ENCODE results near the gene OR8H3.
"Not testable (repeated sequence)": the region's sequence is repeated elsewhere in the genome, so short reads cannot be mapped to it uniquely, and the experiment has no call there.

The OR8H3 gene, protein sequence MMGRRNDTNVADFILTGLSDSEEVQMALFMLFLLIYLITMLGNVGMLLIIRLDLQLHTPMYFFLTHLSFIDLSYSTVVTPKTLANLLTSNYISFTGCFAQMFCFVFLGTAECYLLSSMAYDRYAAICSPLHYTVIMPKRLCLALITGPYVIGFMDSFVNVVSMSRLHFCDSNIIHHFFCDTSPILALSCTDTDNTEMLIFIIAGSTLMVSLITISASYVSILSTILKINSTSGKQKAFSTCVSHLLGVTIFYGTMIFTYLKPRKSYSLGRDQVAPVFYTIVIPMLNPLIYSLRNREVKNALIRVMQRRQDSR

DNA sequence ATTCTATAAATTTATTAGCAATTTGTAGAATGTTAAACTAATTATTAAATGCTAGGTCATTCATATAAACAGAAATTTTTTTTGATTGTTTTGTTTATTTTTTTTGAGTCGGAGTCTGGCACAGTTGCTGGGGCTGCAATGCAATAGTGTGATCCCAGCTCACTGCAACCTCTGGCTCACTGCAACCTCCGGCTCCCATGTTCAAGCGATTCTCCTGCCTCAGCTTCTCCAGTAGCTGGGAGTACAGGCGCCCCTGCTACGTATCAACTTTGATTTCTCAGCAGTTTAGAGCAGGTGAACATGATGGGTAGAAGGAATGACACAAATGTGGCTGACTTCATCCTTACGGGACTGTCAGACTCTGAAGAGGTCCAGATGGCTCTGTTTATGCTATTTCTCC, at the start of gene OR8H3:
OR8H3 (plus strand) TSS at position 301 of the 400 bp plus-strand sequence; CDS start at position 301, 0 bp downstream.
- in situ Hi-C loops (cut with HindIII; ENCODE audit: low pct_ligation_motif_present, low pct_unique_long_range_greater_than_20kb, low sequenced_read_pairs) = no loop called here
- no peak for DNase-seq

DNA sequence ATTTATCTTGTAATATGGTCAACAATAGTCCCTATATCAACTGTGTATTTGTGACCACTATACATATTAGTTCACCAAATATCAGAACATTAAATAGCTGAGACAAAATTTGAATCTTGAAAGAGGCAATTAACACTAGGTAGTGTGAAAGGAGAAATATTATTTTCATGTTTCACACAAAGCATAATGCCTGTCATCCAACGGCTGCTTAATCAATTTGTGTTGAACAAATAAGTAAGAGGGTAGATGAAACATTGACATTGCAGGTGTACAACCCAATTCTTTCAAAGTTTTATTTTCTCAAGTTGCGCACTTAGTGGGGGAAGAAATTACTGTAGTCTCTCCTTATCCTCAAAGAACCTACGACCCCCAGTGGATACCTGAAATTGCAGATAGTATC, 32.5 kb upstream of the OR8H3 start:
- in situ Hi-C loops (cut with HindIII; ENCODE audit: low pct_ligation_motif_present, low pct_unique_long_range_greater_than_20kb, low sequenced_read_pairs) = no loop called here

DNA sequence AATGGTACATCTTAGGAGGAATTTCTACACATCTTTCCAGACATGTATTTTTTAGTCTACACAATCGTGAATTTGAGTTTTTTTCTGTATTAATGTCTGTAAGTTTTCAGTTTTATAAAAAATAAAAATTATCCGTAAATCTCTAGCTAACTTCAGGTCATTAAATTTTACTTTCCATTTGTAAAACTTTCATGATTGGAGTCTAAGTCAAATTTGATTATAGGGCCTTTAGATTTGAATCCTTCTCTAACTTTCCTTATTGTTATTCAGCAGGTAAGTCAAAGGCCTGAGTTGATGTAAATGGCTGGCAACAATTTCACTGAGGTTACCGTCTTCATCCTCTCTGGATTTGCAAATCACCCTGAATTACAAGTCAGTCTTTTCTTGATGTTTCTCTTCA, 29.2 kb upstream of the OR8H3 start, which contains the start of gene OR8I2:
OR8I2 (plus strand) TSS at position 301 of the 400 bp plus-strand sequence; CDS start at position 301, 0 bp downstream.
- DNase-seq = no peak
- in situ Hi-C loops (cut with HindIII; ENCODE audit: low pct_ligation_motif_present, low pct_unique_long_range_greater_than_20kb, low sequenced_read_pairs) = no loop called here

More for the DNA sequence above, 32.5 kb upstream of the OR8H3 start:
- no peak for DNase-seq

DNA sequence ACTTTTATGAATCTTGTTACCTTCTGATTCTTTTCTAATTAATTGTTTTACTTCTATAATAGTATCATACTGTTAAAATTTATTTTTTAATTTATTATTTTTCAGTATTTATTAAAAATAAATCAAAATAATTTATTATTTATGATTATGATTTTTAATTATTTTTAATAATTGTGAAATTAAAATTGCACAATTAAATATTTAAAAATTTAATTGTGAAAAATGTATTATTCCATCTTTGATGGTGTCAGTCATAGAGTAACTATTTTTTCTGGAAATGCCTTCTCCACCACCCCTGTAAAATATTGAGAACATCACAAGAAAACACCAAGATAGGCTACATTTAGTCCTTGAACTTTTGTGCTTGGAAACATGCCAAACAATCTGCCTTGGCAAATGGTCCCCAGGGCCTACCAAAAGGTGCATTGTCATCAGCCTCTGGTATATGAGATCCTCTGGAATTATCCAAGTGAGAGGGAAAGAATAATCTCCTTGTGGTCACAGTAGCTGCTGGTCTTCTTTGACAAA, 18.9 kb upstream of the OR8H3 start, which contains the start of gene OR8H2:
OR8H2 (plus strand) TSS at position 478 of the 528 bp plus-strand sequence. CDS start 1,356 bp downstream, outside the sequence.
- no peak for DNase-seq
- in situ Hi-C loops (cut with HindIII; ENCODE audit: low pct_ligation_motif_present, low pct_unique_long_range_greater_than_20kb, low sequenced_read_pairs) = no loop called here

DNA sequence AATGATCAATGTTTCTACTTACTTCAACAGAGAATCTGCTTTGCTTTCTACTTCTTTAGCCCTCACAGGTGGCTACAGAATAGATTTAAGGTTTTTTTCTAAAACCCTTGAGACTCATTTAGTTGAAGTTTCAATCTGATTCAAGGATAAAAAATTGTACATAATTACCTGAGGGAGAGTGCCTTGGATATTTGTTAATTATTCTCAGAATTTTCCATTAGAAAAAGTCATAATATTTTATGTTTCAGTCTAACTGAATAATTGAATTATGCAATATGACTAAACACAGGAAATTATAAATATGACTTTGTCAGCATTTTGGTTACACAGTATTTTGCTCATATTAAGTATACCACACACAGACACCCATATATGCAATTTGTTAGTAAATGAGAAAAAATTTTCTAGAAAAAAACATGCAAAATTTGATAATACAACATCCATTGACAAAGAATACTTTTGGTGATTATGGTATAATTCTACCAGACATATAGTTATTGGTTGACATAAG, 18.0 kb downstream of the OR8H3 start, which contains the start of gene OR8J3:
OR8J3 (minus strand) TSS at position 51 of the 511 bp plus-strand sequence. CDS start 2,483 bp downstream, outside the sequence.
- in situ Hi-C loops (cut with HindIII; ENCODE audit: low pct_ligation_motif_present, low pct_unique_long_range_greater_than_20kb, low sequenced_read_pairs) = no loop called here
- no peak for DNase-seq

DNA sequence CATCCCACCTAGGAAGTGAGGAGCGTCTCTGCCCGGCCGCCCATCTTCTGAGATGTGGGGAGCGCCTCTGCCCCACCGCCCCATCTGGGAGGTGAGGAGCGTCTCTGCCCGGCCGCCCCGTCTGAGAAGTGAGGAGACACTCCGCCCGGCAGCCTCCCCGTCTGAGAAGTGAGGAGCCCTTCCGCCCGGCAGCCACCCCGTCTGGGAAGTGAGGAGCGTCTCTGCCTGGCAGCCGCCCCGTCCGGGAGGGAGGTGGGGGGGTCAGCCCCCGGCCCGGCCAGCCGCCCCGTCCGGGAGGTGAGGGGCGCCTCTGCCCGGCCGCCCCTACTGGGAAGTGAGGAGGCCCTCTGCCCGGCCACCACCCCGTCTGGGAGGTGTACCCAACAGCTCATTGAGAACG, 21.5 kb downstream of the OR8H3 start:
- DNase-seq; in situ Hi-C loops (cut with HindIII; ENCODE audit: low pct_ligation_motif_present, low pct_unique_long_range_greater_than_20kb, low sequenced_read_pairs): not testable (repeated sequence)

DNA sequence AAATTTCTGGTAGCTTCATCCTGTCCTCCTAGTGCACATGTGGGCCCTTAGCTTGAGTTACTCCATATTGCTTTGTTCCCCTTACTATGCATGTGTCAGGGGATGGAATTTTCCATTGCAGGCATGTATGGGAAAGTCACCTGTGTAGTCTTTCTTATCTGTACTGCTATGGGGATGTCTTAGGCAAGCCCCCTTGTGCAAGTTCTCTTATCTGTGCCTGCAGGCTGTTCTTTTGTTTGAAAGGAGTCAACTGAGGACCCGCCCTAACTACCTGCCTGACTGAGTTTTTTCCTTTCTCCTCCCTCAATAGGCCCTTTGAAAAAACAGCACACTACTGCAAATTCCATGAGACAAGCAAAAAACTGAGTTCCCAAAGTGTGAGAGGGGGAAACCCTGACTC, 29.2 kb downstream of the OR8H3 start:
- in situ Hi-C loops (cut with HindIII; ENCODE audit: low pct_ligation_motif_present, low pct_unique_long_range_greater_than_20kb, low sequenced_read_pairs) = no loop called here

DNA sequence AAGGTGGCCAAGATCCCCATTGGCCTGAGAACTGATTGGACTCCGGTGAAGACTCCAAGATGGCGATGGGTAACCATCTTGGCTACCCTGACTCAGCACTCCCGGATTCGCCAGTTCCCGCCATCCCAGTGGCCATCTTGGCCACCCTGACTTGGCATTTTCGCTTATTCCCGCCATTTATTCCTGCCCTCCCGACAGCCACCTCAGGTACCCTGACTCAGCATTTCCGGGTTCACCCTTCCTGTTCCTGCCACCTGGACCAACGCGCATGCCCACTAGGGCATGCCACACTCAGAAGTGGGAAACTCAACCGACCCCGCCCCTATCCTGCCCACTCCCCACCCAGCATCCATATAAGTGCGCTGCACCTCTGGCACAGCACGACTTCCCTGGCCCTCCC, 30.2 kb downstream of the OR8H3 start:
- in situ Hi-C loops (cut with HindIII; ENCODE audit: low pct_ligation_motif_present, low pct_unique_long_range_greater_than_20kb, low sequenced_read_pairs) = no loop called here

More for the DNA sequence above, 29.2 kb downstream of the OR8H3 start:
- DNase-seq = no peak

DNA sequence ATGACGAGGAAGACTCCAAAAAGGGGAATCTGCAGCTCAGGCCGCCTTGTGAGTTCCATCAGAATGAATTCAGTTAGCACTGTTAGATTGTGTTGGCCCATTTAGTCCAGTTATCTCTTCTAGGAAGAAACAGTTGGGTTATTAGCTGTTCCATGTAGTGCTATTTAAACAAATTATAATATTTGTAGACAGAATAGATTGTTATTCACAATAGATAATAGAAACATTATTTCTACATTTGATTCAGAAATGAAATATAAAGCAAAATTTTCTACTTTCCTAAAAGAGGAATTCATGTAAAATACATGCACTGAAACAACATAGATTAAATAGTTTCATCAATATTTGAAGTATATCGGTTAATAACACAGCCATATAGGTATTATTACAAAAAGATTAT, 38.0 kb downstream of the OR8H3 start, which contains the start of gene OR8K5:
OR8K5 (minus strand) TSS at position 101 of the 400 bp plus-strand sequence; CDS start at position 101, 0 bp downstream.
- DNase-seq = no peak
- in situ Hi-C loops (cut with HindIII; ENCODE audit: low pct_ligation_motif_present, low pct_unique_long_range_greater_than_20kb, low sequenced_read_pairs) = no loop called here

More for the DNA sequence above, 30.2 kb downstream of the OR8H3 start:
- DNase-seq = no peak

DNA sequence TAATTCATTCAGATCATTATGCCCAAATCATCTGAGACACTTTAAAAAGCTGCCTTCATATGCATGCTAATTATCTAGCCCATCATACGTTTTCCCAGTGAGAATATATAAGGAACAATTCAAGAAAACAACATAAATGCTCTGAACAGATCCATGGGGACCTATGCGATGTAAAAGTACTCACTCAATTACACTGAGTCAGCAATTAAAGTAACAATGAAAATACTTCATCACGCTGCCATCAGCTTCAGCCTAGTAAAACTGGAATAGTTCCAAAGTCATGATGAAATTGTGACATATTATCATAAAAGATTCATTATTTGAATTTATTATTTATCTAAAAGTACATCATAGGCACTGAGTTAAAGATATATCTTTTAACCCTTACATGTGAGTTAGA, 41.6 kb downstream of the OR8H3 start:
- no peak for DNase-seq
- in situ Hi-C loops (cut with HindIII; ENCODE audit: low pct_ligation_motif_present, low pct_unique_long_range_greater_than_20kb, low sequenced_read_pairs) = no loop called here

DNA sequence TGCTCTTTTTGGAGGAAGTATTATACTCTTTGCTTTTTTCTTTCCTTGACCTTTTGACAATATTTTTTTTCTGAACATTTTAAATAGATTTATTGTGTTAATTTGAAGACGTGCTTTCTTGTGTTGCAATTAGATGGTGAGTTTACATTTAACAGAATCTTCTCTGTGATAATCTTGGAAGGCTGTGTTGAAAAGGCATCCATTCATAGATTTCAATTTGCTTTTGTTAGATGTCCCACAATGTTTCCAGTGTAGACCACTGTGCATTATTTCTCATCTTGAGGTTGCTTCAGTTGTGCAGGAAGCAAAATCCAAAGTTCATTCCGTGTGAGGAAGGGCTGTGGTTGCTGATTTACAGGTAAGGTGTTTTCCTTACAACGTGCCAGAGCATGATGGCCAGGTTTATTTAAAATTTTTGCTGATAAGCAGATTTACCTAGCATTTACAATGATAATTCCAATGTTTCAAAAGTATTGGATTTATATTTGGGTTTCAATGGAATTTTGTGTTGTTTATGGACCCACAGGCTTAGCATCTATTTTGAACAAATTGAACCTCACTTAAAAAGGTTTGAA, 50.2 kb downstream of the OR8H3 start:
- in situ Hi-C loops (cut with HindIII; ENCODE audit: low pct_ligation_motif_present, low pct_unique_long_range_greater_than_20kb, low sequenced_read_pairs) = no loop called here
- no peak for DNase-seq

Data from ACHN (cell line).